Measurements from ENCODE around the gene COLQ. TPM values are rescaled to one million over a fixed set of nuclear protein-coding genes. Genes with fewer than 3 reads are reported as not detected.
"Not testable (repeated sequence)": the region's sequence is repeated elsewhere in the genome, so short reads cannot be mapped to it uniquely, and the experiment has no call there.

COLQ gene
- total RNA-seq, 1 donor from 2014 or later = 1.3 TPM

DNA sequence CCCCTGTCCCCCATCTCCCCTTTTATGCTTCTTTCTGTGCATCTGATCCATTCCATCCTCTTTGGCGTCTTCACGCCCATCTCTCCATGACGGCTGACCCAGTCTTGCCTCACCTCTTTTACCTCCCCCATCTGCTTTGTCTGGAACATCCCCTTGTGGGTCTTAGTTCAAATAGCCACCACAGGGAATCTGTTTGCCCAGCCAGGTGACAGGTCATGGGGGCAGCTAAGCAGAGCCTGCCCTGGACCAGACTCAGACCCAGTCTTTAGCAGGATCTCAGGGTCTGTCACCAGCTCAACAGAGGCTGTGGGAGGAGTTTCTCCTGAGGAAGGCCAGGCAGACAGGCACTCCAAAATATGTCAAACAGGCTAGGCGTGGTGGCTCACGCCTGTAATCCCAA, 28.1 kb downstream of the COLQ start:
- no peak for ATAC-seq
- DNase-seq (ENCODE audit: low spot score) = no peak

DNA sequence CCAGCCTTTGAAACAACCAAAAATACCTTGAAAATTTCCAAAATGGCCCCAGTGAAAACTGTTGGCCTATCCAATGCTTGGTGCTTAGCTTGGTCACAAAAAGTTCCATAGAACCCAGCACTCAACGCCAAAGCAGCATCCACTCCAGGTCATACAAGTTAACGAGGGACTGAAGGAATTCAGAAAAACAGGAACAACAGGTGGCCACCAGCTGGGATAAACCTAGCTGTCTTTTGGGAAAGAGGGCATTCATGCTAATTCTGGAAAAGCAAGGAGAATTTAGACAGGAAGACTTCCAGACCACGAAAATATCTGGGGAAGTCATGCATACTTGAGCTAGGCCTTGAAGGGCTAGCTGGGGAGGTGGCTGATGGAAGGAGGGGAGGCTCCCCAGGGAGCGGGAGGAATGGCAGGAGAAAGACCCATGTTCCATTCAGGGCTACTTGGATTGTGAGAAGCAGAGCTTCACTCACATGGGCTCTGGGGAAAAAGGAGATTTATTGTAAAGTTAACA, 28.6 kb downstream of the COLQ start:
- no peak for ATAC-seq
- no peak for DNase-seq (ENCODE audit: low spot score)

GRCh38 chr3:15491143-15491542, 30.4 kb downstream of the COLQ start:
- DNase-seq (ENCODE audit: low spot score) (no peak), ATAC-seq (no peak)

GRCh38 chr3:15490158-15490557, 31.3 kb downstream of the COLQ start:
- DNase-seq (ENCODE audit: low spot score) (no peak), ATAC-seq (no peak)

DNA sequence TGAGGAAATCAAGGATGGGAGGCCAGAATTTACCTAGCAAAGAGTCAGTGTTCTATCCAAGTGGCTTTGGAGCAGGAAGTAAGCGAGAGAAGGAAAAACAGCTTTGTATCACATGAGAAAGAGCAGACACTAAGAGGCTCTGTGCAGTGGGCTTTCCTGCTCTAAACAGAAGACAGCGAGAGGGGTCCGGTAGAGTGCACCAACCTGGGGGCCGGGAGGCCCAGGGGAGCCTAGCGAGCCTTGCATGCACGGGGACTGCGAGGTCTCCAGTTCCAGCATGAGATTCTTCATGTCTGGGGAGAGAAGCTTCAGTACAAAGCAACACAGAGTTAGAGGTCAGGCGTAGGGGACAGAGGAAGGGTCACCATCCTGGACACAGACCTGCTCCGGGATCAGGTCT, 33.5 kb downstream of the COLQ start:
- no peak for ATAC-seq
- no peak for DNase-seq (ENCODE audit: low spot score)

- DNase-seq (ENCODE audit: low spot score) (no peak), ATAC-seq (no peak)
Measured at GRCh38 chr3:15486979-15487378, 34.5 kb downstream of the COLQ start.

DNA sequence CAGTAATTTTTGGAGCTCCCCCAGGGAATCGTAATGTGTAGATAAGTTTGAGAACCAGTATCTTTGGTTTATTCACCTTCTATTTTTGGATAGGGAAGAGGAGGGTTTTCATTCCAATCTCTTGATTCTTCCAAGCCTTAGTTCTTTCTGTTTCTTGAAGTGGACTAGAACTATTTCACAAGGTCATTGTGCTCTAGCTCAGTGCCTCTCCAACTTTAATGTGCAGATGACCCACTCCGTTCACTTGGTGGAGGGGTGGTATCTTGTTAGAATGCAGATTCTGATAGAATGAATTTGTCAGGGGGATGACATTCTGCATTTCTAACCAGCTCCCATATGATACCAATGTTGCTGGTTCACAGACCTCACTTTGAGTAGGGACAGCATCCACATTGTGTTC, 35.5 kb downstream of the COLQ start:
- ATAC-seq (no peak), DNase-seq (ENCODE audit: low spot score) (no peak)

GRCh38 chr3:15484551-15484950, 37.0 kb downstream of the COLQ start:
- ATAC-seq; DNase-seq (ENCODE audit: low spot score): not testable (repeated sequence)

DNA sequence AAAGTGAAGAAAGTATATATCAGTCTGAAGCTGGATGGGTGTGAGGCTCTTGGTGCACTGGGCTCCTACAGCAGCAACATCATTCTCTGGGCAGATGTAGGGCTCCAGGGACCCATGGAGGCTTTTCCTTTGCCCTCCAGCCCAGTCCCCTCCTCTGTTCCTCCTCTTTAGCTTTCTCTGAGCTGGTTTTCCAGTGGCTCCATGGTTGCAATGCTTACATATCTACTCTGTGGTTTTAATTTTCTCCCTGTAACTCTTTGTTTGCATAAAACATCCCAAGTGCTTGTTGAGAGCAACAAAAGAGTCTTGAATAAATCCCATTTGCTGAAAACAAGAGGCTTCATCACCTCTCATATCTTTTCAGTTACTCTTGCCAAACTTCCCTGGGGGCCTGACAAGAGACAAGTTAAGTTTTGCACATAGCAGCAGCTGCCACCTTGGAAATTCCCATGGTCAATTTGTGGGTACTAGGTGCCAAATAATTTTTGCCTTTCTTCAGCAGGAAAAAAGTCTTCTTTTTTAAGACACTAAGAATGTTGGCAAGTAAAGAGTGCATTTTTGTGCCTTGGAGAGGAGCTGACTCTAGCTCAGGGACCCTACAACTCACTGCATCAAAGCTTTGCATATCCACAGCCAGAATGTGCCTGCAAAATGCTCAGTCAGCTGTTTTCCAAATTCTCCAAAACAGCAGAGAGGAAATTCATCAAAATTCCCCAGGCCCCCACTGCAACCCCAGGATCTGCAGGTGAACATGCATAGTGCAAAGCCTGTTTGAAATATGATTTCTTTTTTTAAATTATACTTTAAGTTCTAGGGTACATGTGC, 41.9 kb downstream of the COLQ start:
- no peak for ATAC-seq
- no peak for DNase-seq (ENCODE audit: low spot score)

DNA sequence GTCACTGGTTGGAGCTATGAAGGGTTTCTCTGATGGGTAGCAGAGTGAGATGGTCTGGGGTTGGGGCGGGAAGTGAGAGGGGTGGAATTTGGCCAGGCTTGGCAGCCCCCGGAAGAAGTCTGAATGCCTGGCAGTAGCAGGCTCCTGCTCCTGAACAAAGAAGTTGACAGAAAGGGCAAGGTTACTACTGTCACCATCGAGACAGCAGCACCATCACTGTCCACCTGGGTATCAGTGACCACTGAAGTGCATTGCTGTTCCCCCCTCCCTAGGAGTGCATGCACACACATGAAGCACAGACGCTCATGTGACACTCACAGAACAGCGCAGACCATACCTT, 42.9 kb downstream of the COLQ start:
- ATAC-seq = no peak

GRCh38 chr3:15477951-15478639, 43.4 kb downstream of the COLQ start:
- no peak for DNase-seq (ENCODE audit: low spot score)
- peak; percentile 31 for ATAC-seq

More for the DNA sequence above, 42.9 kb downstream of the COLQ start:
- no peak for DNase-seq (ENCODE audit: low spot score)

DNA sequence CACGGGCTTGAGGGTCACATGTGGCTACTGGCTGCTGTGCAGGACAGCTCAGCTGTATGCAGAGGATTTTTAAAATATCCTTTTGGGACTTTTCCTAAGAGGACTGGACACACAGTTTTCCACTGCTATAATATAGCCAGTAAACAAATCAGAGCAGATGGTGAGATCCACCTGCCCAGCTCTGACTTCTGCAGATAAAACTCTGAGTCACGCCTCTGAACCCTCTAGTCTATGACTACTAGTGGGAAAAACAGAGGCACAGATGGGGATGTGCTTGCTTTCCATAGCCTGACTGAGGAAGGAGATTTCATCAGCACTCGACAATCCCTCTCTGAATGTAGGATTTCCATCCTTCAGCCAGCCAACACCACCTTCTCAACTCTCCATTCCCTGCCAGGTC, 45.1 kb downstream of the COLQ start:
- DNase-seq (ENCODE audit: low spot score) = no peak
- no peak for ATAC-seq

- ATAC-seq = no peak
- no peak for DNase-seq (ENCODE audit: low spot score)
Measured at GRCh38 chr3:15475161-15475560, 46.3 kb downstream of the COLQ start.

DNA sequence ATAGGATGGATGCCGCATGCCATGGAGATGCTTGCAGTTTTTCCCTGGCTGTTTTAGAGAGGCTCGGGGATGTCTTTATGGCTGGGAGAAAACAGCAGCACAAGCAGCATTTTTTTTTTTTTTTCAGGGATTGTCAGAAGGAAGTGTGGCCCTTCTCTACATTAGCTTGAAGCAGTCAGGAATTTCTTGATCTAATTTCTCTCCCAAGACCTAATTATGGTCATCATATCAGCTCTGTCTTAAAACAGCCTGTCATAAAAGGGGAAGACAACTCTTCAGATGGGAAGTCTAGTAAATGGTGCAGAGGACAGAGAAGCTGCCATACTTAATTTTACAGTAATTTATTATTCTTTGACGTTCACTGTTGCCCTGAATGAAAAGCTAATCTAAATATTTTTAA, 49.6 kb downstream of the COLQ start:
- DNase-seq (ENCODE audit: low spot score) (no peak), ATAC-seq (no peak)

GRCh38 chr3:15470849-15471248, 50.7 kb downstream of the COLQ start:
- ATAC-seq = no peak
- DNase-seq (ENCODE audit: low spot score) = no peak

DNA sequence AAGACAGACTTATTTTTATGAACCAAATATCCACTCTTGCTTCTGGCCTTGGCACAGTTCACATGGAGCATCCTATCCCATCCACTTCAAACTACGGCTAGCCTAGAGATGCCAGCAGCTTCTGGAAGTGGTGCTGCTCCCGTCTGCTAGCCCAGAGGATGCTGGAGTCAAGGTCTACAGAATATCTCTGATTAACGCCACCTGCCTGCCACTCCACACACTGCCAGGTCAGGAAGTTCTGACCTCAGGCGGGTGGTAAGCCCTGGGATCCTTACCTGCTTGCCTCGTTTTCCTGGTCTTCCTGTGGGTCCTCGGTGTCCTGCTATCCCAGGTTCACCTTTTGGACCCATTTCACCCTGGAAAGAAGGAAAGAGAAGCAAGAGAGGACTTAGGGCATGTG, 51.2 kb downstream of the COLQ start:
- DNase-seq (ENCODE audit: low spot score) (no peak), ATAC-seq (no peak)

DNA sequence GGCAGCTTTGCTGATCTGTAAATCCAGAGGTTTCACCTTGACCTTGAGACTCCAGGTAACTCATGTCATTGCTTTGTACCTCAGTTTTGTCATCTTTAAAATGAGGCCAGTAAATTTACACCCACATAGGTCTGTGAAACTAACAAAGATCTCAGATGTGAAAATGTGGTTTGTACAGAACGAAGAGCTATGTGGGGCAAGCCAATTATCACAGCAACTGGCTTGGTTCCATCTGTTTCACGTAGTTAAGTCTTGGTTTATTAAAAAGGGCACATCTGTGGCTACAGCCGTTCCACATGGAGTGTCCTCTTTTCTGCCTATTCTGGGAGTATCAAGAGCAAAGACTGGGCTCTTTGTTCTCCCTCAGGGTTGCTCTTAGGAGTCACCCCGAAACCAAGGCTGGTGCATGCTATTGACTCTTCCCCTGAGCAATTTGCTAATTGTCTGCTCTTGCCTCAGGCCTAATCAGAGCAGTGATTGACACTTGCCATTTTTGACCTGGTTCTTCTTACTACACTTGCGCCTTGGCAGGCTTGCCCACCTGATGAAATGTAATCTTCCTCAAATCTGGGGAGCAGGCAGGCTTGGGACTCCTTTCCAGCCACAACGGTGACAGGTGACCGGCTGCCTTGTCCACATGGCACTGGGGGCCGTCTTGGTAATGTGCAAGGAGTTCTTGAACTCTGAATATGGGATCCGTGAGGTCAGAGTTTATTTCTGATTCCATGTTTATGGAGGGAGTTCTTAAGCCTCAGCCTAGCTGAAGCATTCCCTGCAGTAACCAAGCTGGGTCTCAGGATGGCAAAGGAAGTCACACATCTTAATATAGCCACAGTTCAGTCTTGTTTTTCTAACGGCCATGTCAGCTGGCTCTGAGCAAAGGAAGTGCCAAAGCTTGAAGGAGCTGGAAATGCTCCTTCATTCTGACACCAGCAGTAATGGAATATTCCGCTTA, 54.0 kb downstream of the COLQ start:
- ATAC-seq = no peak
- no peak for DNase-seq (ENCODE audit: low spot score)

GRCh38 chr3:15465876-15466585, 55.5 kb downstream of the COLQ start:
- ATAC-seq = no peak
- DNase-seq (ENCODE audit: low spot score) = no peak

- DNase-seq (ENCODE audit: low spot score) (peak; percentile 27), ATAC-seq (no peak)
Measured at GRCh38 chr3:15462451-15462850, 59.1 kb downstream of the COLQ start.

GRCh38 chr3:15460891-15461531, 60.5 kb downstream of the COLQ start:
- no peak for DNase-seq (ENCODE audit: low spot score)
- ATAC-seq = no peak

Measured in left lobe of liver (tissue), 2 donors.